SJSA1 (cell line): ENCODE results near the gene FAM124A. TPM values are rescaled to one million over a fixed set of nuclear protein-coding genes. Genes with fewer than 3 reads are reported as not detected.

Experiments
- DNase-seq, 2 experiments: peaks; one replicate each; pipeline ENCODE4 v3.0.0-alpha.2; 2015 to 2020; ENCODE audit warnings: low spot score in 2 of 2, low read depth in 1 of 2
- H3K27ac ChIP-seq: fragments of 250-450 bp; sonication (Bioruptor Pico); 2 replicates; pipeline ENCODE4 v1.5.1; 2020; ENCODE audit warnings: mild to moderate bottlenecking, moderate library complexity
- H3K27me3 ChIP-seq: fragments of 250-450 bp; sonication (Bioruptor Pico); replicated peaks from 2 replicates; pipeline ENCODE4 v1.5.1; 2020; ENCODE audit warnings: mild to moderate bottlenecking, moderate library complexity
- H3K36me3 ChIP-seq: fragments of 250-450 bp; sonication (Bioruptor Pico); 2 replicates; pipeline ENCODE4 v1.5.1; 2020; ENCODE audit warnings: mild to moderate bottlenecking
- H3K4me1 ChIP-seq: fragments of 250-450 bp; sonication (Bioruptor Pico); replicated peaks from 2 replicates; pipeline ENCODE4 v1.6.1; 2021; ENCODE audit warnings: mild to moderate bottlenecking
- H3K4me3 ChIP-seq: fragments of 250-450 bp; sonication (Bioruptor Pico); 2 replicates; pipeline ENCODE4 v1.5.1; 2020; ENCODE audit warnings: mild to moderate bottlenecking
- H3K9me3 ChIP-seq: fragments of 250-450 bp; sonication (Bioruptor Pico); replicated peaks from 2 replicates; pipeline ENCODE4 v1.5.1; 2020; ENCODE audit warnings: mild to moderate bottlenecking
- total RNA-seq: library from RNA; depleted of rRNA; stranded (reverse); fragments of >200 nt; shearing (Covaris generic); gene quantifications from 2 replicates; pipeline ENCODE4 v1.2.3, GENCODE V29; 2014

The FAM124A gene
- total RNA-seq, 1 experiment from 2014 or later, result 0.29 TPM

- DNase-seq, result no peak
- no peak overlapping the region for H3K4me3 ChIP-seq
- H3K9me3 ChIP-seq, result no peaks in the 10 kb centered on the region
- no peaks in the 10 kb centered on the region for H3K4me1 ChIP-seq
- 0 out of 2 replicates have a peak, but pooled peaks cover 4% of the 10 kb centered on the region for H3K27me3 ChIP-seq
- H3K27ac ChIP-seq, result no peak overlapping the region
- H3K36me3 ChIP-seq, result no peaks in the 10 kb centered on the region
These were observed 19.6 kb upstream of the FAM124A start for GRCh38 chr13:51202477-51203046.

- H3K27me3 ChIP-seq, result peaks cover 15% of the 10 kb centered on the region; the same call in 1 of the 2 replicates
- no peak for DNase-seq
- H3K36me3 ChIP-seq, result no peaks in the 10 kb centered on the region
- H3K4me1 ChIP-seq, result no peaks in the 10 kb centered on the region
- H3K9me3 ChIP-seq, result no peaks in the 10 kb centered on the region
- no peak overlapping the region for H3K27ac ChIP-seq
- no peak overlapping the region for H3K4me3 ChIP-seq
These were observed 15.6 kb upstream of the FAM124A start for GRCh38 chr13:51206584-51206983.

GRCh38 chr13:51207881-51208280 lies 14.3 kb upstream of the FAM124A start:
- H3K4me1 ChIP-seq, result no peaks in the 10 kb centered on the region
- H3K27ac ChIP-seq, result no peak overlapping the region
- H3K4me3 ChIP-seq, result no peak overlapping the region
- H3K9me3 ChIP-seq, result no peaks in the 10 kb centered on the region
- H3K27me3 ChIP-seq, result peaks cover 15% of the 10 kb centered on the region; the same call in 1 of the 2 replicates
- no peak for DNase-seq
- H3K36me3 ChIP-seq, result no peaks in the 10 kb centered on the region

GRCh38 chr13:51208716-51209115 lies 13.5 kb upstream of the FAM124A start:
- no peak for DNase-seq
- H3K27ac ChIP-seq, result no peak overlapping the region
- H3K4me1 ChIP-seq, result no peaks in the 10 kb centered on the region
- H3K9me3 ChIP-seq, result no peaks in the 10 kb centered on the region
- H3K4me3 ChIP-seq, result no peak overlapping the region
- peaks cover 20% of the 10 kb centered on the region for H3K27me3 ChIP-seq
- H3K36me3 ChIP-seq, result no peaks in the 10 kb centered on the region

GRCh38 chr13:51211910-51212309 lies 10.3 kb upstream of the FAM124A start:
- no peak for DNase-seq
- Histone ChIP-seq H3K27me3 (peaks cover 16% of the 10 kb centered on the region), H3K36me3 (no peaks in the 10 kb centered on the region), H3K4me3 (no peak overlapping the region), H3K9me3 (no peaks in the 10 kb centered on the region), H3K27ac (no peak overlapping the region), H3K4me1 (no peaks in the 10 kb centered on the region)

GRCh38 chr13:51212758-51213157 lies 9.4 kb upstream of the FAM124A start:
- Histone ChIP-seq H3K4me1 (no peaks in the 10 kb centered on the region), H3K4me3 (no peak overlapping the region), H3K36me3 (no peaks in the 10 kb centered on the region), H3K9me3 (no peaks in the 10 kb centered on the region), H3K27ac (no peak overlapping the region), H3K27me3 (peaks cover 16% of the 10 kb centered on the region)
- no peak for DNase-seq

- peaks cover 14% of the 10 kb centered on the region for H3K27me3 ChIP-seq
- H3K9me3 ChIP-seq, result no peaks in the 10 kb centered on the region
- H3K36me3 ChIP-seq, result no peaks in the 10 kb centered on the region
- no peak overlapping the region for H3K27ac ChIP-seq
- H3K4me3 ChIP-seq, result no peak overlapping the region
- no peak for DNase-seq
- H3K4me1 ChIP-seq, result no peaks in the 10 kb centered on the region
These were observed 8.9 kb upstream of the FAM124A start for GRCh38 chr13:51213173-51213728.

GRCh38 chr13:51218626-51219025 lies 3.6 kb upstream of the FAM124A start:
- H3K27me3 ChIP-seq, result peaks cover 16% of the 10 kb centered on the region

GRCh38 chr13:51220706-51221105 lies 1.5 kb upstream of the FAM124A start:
- H3K27ac ChIP-seq, result no peak overlapping the region
- no peaks in the 10 kb centered on the region for H3K9me3 ChIP-seq
- no peaks in the 10 kb centered on the region for H3K36me3 ChIP-seq
- peaks cover 10% of the 10 kb centered on the region for H3K4me1 ChIP-seq
- no peak for DNase-seq
- peaks cover 27% of the 10 kb centered on the region for H3K27me3 ChIP-seq
- H3K4me3 ChIP-seq, result no peak overlapping the region

More at GRCh38 chr13:51218626-51219025, 3.6 kb upstream of the FAM124A start:
- Histone ChIP-seq H3K4me3 (no peak overlapping the region), H3K4me1 (peaks cover 10% of the 10 kb centered on the region), H3K36me3 (no peaks in the 10 kb centered on the region), H3K27ac (no peak overlapping the region), H3K9me3 (no peaks in the 10 kb centered on the region)
- no peak for DNase-seq

- Histone ChIP-seq H3K36me3 (no peaks in the 10 kb centered on the region), H3K4me1 (peaks cover 10% of the 10 kb centered on the region), H3K27ac (no peak overlapping the region), H3K9me3 (no peaks in the 10 kb centered on the region), H3K4me3 (no peak overlapping the region), H3K27me3 (peaks cover 27% of the 10 kb centered on the region)
- no peak for DNase-seq
These were observed 1.1 kb upstream of the FAM124A start for GRCh38 chr13:51221108-51221507.

- no peak for DNase-seq
- Histone ChIP-seq H3K4me3 (peak overlapping the region; percentile 51), H3K27ac (no peak overlapping the region), H3K9me3 (no peaks in the 10 kb centered on the region), H3K4me1 (peaks cover 10% of the 10 kb centered on the region), H3K27me3 (peaks cover 27% of the 10 kb centered on the region), H3K36me3 (no peaks in the 10 kb centered on the region)
These were observed 543 bp upstream of the FAM124A start for GRCh38 chr13:51221674-51222036.

GRCh38 chr13:51222686-51223559 lies 725 bp downstream of the FAM124A start:
- H3K36me3 ChIP-seq, result no peaks in the 10 kb centered on the region
- DNase-seq, result no peak
- H3K27ac ChIP-seq, result no peak overlapping the region
- H3K9me3 ChIP-seq, result no peaks in the 10 kb centered on the region
- peaks cover 36% of the 10 kb centered on the region for H3K27me3 ChIP-seq
- peaks cover 10% of the 10 kb centered on the region for H3K4me1 ChIP-seq
- H3K4me3 ChIP-seq, result peak overlapping the region; percentile 51

GRCh38 chr13:51223560-51224270 lies 1.5 kb downstream of the FAM124A start:
- H3K27me3 ChIP-seq, result peaks cover 36% of the 10 kb centered on the region
- no peaks in the 10 kb centered on the region for H3K36me3 ChIP-seq
- no peak overlapping the region for H3K27ac ChIP-seq
- H3K9me3 ChIP-seq, result no peaks in the 10 kb centered on the region
- no peak overlapping the region for H3K4me3 ChIP-seq
- DNase-seq, result no peak
- H3K4me1 ChIP-seq, result peaks cover 10% of the 10 kb centered on the region

GRCh38 chr13:51225029-51225428 lies 2.8 kb downstream of the FAM124A start:
- H3K27ac ChIP-seq, result no peak overlapping the region
- peaks cover 36% of the 10 kb centered on the region for H3K27me3 ChIP-seq
- no peaks in the 10 kb centered on the region for H3K9me3 ChIP-seq
- H3K4me1 ChIP-seq, result peaks cover 10% of the 10 kb centered on the region
- DNase-seq, result no peak
- H3K4me3 ChIP-seq, result no peak overlapping the region
- no peaks in the 10 kb centered on the region for H3K36me3 ChIP-seq
